HG03280 (cell line): ENCODE data around the gene LCE1B.

Source experiments
- ATAC-seq: cut with Tn5 transposase; IDR thresholded peaks from one replicate; pipeline ENCODE4 v1.9.1; 2021; ENCODE audit warnings: mild to moderate bottlenecking, moderate library complexity; ENCODE audit not compliant: unreplicated experiment

Gene LCE1B, protein sequence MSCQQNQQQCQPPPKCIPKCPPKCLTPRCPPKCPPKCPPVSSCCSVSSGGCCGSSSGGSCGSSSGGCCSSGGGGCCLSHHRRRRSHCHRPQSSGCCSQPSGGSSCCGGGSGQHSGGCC

DNA sequence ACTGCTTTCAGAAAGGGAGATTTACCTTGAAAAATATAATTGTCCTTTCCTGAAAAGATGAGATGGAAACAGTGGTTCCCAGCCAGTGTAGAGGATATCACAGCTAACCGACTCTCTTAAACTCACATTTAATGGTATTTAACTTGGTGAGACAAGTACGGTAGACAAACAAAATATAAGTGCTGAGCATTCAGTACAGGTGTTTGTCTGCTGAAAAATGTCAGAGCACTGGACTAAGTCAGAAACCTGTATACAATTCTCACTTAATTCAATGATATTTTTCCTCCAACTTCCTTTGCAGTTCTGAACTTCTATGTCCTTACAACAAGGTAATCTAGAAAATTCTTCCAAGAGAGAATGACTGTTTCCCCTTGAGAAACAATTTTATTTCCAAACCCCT, at the start of gene LCE1B:
LCE1B (plus strand) TSS at position 301 of the 400 bp plus-strand sequence. CDS start 476 bp downstream, outside the sequence.
- no peak for ATAC-seq

DNA sequence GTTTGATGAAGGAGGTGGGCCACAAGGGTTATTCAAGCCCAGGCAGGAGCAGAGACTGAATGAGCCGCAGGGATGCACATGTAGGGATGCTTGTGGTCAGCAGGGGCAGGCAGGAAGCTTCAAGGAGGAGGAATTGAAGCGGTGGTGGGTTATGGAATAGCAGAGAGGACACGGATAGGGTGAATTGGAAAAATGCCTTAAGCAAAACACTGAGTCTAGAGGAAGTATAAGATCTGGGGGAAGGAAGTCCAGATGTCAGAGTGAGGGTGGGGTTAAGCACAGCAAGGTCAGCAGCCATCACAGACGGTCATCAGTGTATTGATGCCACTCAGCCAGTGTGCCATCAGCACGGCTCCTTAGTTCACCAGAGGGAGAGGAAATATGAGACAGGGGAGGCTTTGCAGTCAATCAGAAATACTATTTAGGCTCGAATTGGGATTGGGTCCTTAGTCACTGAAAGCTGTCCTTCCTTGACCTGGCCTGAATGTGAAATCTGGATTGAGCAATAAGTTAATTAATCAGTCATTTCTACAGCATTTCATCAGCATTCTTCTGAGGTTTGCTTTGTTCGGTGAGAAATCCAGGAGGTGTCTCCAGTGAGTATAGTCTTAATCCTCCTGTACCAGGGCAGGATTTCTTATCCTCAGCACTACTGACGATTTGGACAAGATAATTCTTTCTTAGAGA, 42.8 kb upstream of the LCE1B start:
- ATAC-seq = no peak

DNA sequence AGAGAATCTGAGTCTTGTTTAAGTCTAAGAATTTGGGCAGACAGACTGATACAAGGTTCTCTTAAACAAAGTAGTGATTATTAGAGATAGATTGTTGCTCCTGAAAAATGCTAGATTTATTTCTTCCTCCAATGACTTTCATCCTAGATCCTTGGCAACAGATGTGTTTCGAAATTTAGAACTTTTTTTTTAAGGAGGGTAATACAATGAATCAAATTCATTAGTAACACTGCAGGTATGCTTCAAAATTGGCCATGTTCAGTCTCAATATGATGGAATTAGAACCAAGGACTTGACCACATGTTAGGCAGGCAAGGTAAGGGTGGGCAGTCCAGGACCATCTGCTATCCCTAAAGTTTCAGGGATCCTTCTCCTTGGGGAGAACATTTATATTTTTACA, 41.4 kb upstream of the LCE1B start:
- no peak for ATAC-seq

DNA sequence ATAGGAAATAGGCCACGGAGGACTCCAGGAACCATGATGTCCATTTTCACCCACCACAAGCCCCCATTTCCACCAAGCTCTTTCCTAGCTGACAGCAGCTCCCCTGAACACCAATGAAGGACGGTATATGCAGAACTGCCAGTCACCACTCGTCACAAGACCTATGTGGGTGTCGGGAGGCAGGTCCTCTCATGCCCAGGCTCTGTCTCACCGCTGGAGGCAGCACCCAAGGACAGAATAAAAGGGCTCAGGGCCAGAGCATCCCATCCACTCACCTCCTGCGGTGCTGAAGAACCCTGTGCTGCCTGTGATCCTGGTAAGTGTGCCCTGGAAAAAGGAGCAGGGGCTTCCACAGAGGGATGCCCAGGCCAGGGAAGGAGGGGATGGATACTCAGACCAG, 36.9 kb upstream of the LCE1B start, which contains the start of gene LCE1F:
LCE1F (plus strand) TSS at position 266 of the 400 bp plus-strand sequence. CDS start 1,232 bp downstream, outside the sequence.
- ATAC-seq = no peak

DNA sequence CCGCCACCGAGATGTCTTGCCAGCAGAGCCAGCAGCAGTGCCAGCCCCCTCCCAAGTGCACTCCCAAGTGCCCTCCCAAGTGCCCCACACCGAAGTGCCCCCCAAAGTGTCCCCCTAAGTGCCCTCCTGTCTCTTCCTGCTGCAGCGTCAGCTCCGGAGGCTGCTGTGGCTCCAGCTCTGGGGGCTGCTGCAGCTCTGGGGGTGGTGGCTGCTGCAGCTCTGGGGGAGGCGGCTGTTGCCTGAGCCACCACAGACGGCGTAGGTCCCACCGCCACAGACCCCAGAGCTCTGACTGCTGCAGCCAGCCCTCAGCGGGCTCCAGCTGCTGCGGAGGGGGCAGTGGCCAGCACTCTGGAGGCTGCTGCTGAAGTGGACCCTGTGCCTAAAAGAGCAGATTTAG, 35.4 kb upstream of the LCE1B start:
- ATAC-seq = no peak

DNA sequence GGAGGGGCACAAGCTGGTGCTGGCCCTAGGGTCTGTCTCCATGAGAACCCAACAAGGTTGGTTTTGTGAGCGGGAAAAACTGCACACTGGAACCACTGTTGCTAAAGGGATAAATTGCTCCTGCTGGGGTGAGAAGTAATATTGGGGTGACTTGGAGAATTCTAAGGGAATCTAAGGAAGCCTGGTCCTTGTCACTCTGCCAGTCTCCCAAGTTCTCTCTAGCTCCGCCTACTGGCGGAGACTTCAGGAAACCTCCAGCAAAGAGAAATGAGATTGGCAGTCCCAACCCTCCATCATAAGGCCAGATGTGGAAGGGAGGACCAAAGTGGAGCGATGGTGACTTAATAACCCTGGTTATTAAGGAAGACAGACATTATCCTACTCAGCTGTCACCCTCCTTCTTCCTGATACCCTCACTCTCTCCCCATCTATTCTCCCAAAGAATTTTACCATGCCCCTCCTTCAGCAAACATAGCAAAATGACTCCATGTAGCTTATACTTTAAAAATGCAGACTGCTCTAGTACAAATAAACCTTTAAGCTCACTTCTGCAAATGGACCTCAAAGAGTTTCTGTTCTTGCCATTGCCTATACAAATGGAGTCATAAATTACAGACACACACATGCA, 34.1 kb upstream of the LCE1B start:
- ATAC-seq = no peak

DNA sequence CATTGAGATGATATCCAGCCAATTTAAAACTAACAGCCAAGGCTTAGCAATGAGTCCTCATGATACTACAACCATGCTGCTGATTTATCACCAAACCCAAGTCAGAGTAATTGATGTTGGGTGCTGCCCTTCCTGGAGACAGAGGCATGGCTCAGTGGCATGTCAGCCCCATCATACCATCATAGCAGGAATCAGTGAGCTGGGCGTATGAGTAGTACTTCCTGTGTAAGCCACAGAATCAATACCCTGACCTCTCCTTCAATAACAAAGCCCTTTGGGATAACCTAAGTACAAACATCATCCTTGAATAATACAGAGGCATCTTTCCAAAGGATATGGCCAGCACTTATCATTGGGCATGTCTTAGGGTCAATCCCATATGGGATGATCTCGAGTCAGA, 28.7 kb upstream of the LCE1B start:
- no peak for ATAC-seq

DNA sequence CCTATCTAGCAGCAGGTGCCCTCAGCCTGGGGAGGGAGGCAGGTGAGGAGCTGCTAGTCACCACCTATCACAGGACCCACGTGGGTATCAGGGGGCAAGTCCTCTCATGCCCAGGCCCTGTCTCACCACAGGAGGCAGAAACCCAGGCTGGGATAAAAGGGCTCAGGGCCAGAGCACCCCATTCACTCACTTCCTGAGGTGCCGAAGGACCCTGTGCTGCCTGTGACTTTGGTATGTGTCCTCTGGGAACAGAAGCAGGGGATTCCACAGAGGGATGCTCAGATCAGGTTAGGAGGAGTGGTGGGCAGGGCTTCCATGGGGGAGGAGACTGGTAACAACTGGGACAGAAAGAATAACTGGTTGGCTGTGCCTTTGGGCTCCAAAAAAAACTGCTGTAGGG, 25.7 kb upstream of the LCE1B start, which contains the start of gene LCE1E:
LCE1E (plus strand) TSS at position 181 of the 400 bp plus-strand sequence. CDS start 1,043 bp downstream, outside the sequence.
- ATAC-seq = no peak

DNA sequence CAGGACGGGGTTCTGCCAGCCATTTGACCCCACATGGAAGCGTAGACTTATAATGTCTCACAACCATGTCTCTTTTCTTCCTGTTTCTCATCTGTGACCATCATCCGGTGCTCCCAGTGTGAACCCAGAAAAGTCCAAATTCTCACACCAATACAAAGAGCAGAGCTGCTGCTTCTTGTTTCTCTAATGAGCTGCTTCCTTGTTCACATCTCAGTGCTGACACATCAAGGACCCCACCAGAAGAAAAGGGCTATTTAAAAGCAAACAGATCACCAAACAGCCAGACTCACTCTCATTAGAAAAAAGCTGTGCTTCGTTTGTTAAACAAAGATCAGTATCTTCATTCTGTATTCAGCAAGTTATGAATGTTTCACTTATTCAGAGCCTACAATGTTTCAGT, 16.1 kb upstream of the LCE1B start:
- no peak for ATAC-seq

DNA sequence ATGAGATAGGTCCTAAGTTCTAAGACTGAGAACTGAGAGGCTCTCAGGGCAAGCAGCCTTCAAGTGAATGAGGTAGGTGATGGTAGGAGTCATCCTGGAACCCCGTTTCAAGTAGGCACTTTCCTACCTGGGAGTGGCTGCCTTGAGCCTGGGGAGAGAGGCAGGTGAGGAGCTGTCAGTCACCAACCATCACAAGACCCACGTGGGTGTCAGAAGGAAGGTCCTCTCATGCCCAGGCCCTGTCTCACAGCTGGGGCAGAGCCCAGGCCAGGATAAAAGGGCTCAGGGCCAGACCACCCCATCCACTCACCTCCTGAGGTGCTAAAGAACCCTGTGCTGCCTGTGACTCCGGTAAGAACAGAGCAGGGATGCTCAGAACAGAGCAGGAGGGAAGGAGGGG, 15.3 kb upstream of the LCE1B start, which contains the start of gene LCE1D:
LCE1D (plus strand) TSS at position 301 of the 400 bp plus-strand sequence. CDS start 1,074 bp downstream, outside the sequence.
- no peak for ATAC-seq

DNA sequence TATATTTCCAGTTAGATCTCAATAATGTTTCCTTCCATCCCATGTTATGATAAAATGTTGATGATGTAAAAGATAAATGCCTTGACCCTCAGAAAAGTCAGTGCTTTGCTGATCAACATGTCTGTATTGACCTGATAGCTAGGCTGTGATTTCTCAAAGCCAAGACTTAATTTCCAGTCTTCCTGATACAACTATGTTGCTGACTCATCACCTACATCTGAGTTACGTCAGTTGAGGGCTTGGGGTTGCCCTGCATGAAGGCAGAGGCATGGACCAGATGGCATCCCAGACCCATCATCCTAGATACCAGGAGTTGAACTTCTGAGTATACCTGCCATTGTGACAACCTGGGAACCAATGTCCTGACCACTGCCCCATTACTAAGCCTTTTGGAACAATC, 10.4 kb upstream of the LCE1B start:
- ATAC-seq = no peak

DNA sequence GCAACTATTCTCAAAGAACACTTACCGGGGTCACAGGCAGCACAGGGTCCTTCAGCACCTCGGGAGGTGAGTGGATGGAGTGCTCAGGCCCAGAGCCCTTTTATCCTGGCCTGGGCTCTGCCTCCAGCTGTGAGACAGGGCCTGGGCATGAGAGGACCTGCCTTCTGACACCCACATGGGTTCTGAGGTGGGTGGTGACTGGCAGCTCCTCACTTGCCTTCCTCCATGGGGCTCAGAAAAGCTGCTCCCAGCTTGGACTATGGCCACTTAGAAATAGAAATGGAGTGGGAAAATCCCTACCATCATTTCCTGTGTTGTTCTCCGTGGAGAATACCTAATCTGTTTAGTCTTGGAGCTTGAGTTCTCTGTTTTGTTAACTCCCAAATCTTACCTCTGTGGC, 5.2 kb upstream of the LCE1B start, which contains the start of gene LCE1C:
LCE1C (minus strand) TSS at position 76 of the 400 bp plus-strand sequence. CDS start 1,173 bp downstream, outside the sequence.
- ATAC-seq = no peak

DNA sequence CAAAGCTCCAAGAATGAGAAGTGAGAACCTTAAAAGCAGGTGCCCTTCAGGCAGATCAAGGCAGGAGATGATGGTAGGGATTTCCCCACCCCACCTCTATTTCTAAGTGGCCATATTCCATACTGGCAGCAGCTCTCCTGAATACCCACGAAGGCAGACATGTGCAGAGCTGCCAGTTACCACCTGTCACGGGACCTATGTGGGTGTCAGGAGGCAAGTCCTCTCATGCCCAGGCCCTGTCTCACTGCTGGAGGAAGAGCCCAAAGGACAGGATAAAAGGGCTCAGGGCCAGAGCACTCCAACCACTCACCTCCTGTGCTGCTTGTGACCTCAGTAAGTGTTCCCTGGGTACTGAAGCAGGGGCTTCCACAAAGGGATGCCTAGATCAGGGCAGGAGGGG, 721 bp upstream of the LCE1B start:
- ATAC-seq = no peak

DNA sequence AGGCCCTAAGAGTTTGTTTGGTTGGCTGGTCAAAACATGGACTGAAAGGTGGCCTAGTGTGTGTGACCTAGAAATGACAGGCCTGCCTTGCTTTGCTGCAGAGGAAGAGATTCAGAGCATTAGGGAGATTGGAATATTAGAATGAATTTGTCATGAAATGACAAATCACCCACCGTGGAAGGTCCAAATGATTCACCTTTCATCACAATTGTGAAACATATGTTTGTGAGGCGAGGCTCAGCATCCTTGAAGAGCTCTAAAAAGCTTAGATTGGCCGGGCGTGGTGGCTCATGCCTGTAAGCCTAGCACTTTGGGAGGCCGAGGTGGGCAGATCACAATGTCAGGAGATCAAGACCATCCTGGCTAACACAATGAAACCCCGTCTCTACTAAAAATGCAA, 5.5 kb downstream of the LCE1B start:
- ATAC-seq = no peak

DNA sequence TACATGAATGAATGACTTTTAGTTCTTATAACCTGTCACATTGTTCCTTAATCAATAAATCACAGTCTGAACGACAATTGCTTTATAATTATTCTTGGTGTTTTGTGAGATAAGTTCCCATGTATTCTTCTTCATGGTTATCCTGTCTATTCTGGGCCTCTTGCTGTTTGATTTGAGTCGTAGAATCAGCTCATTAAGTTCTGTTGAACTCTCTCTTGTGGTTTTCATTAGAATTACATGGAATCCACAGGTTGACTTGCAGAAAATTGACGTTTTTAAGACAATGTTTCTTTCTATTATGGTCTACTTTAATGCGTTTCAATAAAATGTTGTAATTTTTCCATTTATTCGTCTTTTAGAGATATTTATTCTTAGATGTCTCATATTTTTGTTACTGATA, 11.5 kb downstream of the LCE1B start:
- ATAC-seq = no peak

DNA sequence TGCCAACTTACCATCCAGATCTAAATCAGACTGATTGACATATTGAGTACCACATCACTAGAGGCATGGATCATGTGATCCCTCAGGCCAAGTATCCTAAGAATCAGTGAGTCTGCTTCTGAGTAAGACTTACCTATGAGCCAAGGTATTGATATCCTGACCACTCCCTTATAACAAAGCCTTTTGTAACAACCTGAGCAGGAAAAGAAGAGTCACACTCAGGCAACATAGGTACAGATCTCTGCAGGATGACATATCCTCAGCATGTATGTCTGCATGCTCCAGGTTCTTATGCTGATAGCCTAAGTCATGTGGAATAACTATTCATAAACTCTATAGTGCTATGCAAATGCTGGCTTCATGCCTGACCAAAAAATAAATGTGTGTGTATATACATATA, 13.2 kb downstream of the LCE1B start:
- ATAC-seq = no peak

DNA sequence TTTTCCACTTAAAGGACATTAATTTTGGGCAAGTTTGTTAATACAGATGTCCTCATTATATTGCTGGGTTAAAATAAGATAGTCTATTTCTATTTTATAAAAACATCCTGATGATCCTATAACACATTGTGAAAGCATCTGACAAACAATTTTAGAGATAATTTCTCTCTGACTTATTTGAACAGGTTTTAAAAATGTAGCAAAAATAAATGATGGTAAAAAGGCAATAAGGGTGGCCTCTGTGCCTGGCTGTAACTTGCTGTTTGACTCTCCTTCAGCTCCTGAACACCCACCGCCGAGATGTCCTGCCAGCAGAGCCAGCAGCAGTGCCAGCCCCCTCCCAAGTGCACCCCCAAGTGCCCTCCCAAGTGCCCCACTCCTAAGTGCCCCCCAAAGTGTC, 15.4 kb downstream of the LCE1B start, which contains the start of gene LCE1A:
LCE1A (plus strand) TSS at position 301 of the 400 bp plus-strand sequence; CDS start at position 301, 0 bp downstream.
- no peak for ATAC-seq

DNA sequence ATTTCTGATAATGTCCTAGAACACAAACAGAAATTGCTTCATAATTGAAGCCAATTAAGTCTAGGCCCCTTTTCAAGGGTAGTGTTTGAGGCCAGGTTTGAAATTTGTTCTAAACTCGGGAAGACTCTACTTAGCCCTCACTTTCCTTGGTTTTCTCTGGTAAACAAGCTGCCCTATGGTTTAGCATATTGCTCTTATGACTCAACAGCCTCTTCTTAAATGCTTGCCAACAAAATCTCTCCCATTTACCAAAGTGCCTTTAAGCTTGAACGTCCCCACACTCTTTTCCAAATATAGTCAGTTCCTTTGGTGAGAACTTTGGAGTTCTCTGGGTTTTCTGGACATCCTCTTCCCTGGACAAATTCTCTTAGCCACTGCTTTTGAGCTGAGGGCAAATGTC, 25.1 kb downstream of the LCE1B start:
- ATAC-seq = no peak

DNA sequence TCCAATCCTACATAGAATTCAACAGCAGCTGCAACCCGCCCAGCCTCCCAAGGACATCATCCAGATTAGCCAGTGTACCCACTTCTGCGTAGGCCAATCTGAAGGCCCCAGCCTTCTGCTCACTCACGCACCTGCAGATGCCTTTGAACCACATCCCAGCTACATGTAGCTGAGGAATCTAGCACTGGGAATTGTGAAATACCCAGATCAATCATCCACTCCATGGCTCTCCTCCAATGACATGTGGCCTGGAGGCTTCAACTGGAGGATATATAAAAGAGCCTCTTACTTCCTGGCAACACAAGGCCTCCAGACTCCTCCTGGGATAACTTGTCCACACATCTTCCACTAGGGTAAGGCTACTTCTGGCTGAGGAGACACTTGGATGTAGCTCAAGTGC, 30.8 kb downstream of the LCE1B start, which contains the start of gene LCE6A:
LCE6A (plus strand) TSS at position 301 of the 400 bp plus-strand sequence. CDS start 665 bp downstream, outside the sequence.
- no peak for ATAC-seq

DNA sequence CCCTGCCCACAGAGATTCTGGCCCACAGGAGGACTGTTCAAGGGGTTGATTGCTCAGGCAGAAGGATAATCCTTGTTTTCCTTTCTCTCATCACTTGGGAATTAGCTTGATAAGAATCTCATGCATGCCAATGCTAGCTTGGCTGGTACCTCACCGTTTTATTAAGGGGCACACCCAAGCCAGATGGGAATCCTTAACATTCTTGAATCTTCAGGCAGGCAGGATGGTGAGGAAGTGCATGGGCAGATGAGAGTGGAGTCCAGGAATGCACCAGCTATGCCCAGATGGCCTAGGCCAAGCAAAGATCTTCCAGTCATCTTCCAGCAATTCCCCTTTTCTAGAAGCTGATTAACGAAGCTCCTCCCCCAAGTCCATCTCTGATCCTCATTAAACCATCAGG, 43.9 kb downstream of the LCE1B start:
- ATAC-seq = no peak

DNA sequence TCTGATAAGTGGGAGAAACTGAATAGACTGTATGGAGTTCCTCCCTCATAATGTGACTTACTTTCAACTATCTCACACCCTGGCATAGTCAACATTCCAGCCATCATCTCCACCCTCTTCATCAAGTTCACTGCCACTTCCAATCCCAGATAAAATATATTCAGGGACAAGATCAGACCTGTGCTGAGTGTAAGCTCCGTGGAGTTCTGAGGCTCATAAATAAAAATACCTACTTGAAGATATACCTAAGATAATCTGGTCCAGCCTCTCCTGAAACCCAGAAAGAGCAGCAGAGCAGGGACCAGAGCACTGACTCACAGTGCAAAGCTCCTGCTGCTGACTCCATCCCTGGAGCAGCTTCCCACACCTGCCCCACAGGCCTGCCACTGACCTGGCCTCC, 46.3 kb downstream of the LCE1B start:
- no peak for ATAC-seq

DNA sequence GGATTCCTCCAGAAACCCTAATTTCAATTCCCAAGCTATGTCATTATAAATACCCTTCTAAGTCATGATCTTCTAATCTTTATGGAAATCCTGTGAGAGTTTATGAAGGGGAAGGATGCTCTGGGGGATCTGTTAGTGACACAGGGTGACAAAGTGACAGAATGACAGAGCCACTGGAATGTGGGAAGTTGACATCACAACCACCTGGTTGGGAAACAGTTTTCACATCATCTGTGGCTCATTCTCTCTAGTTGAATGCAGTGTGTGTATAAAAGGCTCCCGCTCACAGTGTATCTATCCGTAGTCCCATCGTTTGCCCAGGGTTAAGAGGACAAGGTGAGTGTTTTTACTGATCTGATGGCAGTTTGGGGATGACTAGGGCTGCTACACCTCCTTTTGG, 47.9 kb downstream of the LCE1B start, which contains the start of gene LCE7A:
LCE7A (plus strand) TSS at position 301 of the 400 bp plus-strand sequence. CDS start 702 bp downstream, outside the sequence.
- ATAC-seq = no peak
